WTC11 (cell line): ENCODE data around the gene NTN5. TPM values are rescaled to one million over a fixed set of nuclear protein-coding genes. Genes with fewer than 3 reads are reported as not detected.

Experiments
- ATAC-seq: fragments of 200-7000 bp; cut with Tn5 transposase; 2 replicates; pipeline ENCODE4 v1.10.0; 2021; ENCODE audit warnings: mild to moderate bottlenecking, moderate library complexity
- CTCF ChIA-PET: fragments of 300-600 bp; sonication (Branson Sonifier 250); formaldehyde crosslinking; loops from one replicate; lab custom pipeline; 2021; ENCODE audit warnings: antibody characterized with exemption; lab: Charles Lee
- POLR2A ChIA-PET: fragments of 350-600 bp; sonication (Branson Sonifier 250); formaldehyde crosslinking; loops from one replicate; lab custom pipeline; 2021; ENCODE audit warnings: antibody characterized with exemption; lab: Charles Lee
- DNase-seq: peaks from one replicate; pipeline ENCODE4 v3.0.0; 2021; ENCODE audit warnings: low spot score
- H3K27ac Mint-ChIP-seq: 2 replicates; pipeline ENCODE4 v1.8.0; 2021; ENCODE audit warnings: mixed read lengths
- H3K27me3 Mint-ChIP-seq: 2 replicates; pipeline ENCODE4 v1.8.0; 2021; ENCODE audit warnings: low read depth, mild to moderate bottlenecking, moderate library complexity, mixed read lengths
- H3K36me3 Mint-ChIP-seq: 2 replicates; pipeline ENCODE4 v1.8.0; 2021; ENCODE audit warnings: mixed read lengths
- H3K4me1 Mint-ChIP-seq: 2 replicates; pipeline ENCODE4 v1.8.0; 2022; ENCODE audit warnings: mixed read lengths
- H3K4me3 Mint-ChIP-seq: 2 replicates; pipeline ENCODE4 v1.8.0; 2021; ENCODE audit warnings: mild to moderate bottlenecking, moderate library complexity, mixed read lengths
- H3K9me3 Mint-ChIP-seq: 2 replicates; pipeline ENCODE4 v1.8.0; 2021; ENCODE audit warnings: mixed read lengths
- AFF4 ChIP-seq: sonication (generic); formaldehyde crosslinking; IDR thresholded peaks from 2 replicates; pipeline ENCODE4 v1.8.1; 2023; ENCODE audit warnings: mild to moderate bottlenecking, missing genetic modification reagents, borderline replicate concordance
- ATF2 ChIP-seq: sonication (generic); formaldehyde crosslinking; IDR thresholded peaks from 2 replicates; pipeline ENCODE4 v1.8.1; 2022; ENCODE audit warnings: low read depth, missing genetic modification reagents, borderline replicate concordance
- ATF3 ChIP-seq: sonication (generic); formaldehyde crosslinking; conservative IDR thresholded peaks from 2 replicates; pipeline ENCODE4 v1.8.1; 2022; ENCODE audit warnings: mild to moderate bottlenecking, missing genetic modification reagents
- FOXK1 ChIP-seq: sonication (generic); formaldehyde crosslinking; IDR thresholded peaks from 2 replicates; pipeline ENCODE4 v1.8.0; 2022; ENCODE audit warnings: mild to moderate bottlenecking, moderate library complexity, missing genetic modification reagents
- GABPB1 ChIP-seq: sonication (generic); formaldehyde crosslinking; IDR thresholded peaks from 2 replicates; pipeline ENCODE4 v1.8.1; 2023; ENCODE audit warnings: mild to moderate bottlenecking, missing genetic modification reagents
- HMGXB4 ChIP-seq: sonication (generic); formaldehyde crosslinking; IDR thresholded peaks from 2 replicates; pipeline ENCODE4 v1.8.1; 2023; ENCODE audit warnings: mild to moderate bottlenecking, moderate library complexity, missing genetic modification reagents
- IRF2 ChIP-seq: sonication (generic); formaldehyde crosslinking; IDR thresholded peaks from 2 replicates; pipeline ENCODE4 v1.8.0; 2022; ENCODE audit warnings: low read depth, missing genetic modification reagents, borderline replicate concordance
- NFE2L1 ChIP-seq: sonication (generic); formaldehyde crosslinking; IDR thresholded peaks from 2 replicates; pipeline ENCODE4 v1.8.1; 2023; ENCODE audit warnings: missing genetic modification reagents
- NFYB ChIP-seq: sonication (generic); formaldehyde crosslinking; conservative IDR thresholded peaks from 2 replicates; pipeline ENCODE4 v1.8.0; 2022; ENCODE audit warnings: low read depth, missing genetic modification reagents
- NR1H2 ChIP-seq: sonication (generic); formaldehyde crosslinking; IDR thresholded peaks from 2 replicates; pipeline ENCODE4 v1.9.0; 2021; ENCODE audit warnings: mild to moderate bottlenecking, moderate library complexity, missing genetic modification reagents
- NR3C1 ChIP-seq: sonication (generic); formaldehyde crosslinking; conservative IDR thresholded peaks from 2 replicates; pipeline ENCODE4 v1.8.1; 2023; ENCODE audit warnings: low read depth, mild to moderate bottlenecking, missing genetic modification reagents
- OVOL2 ChIP-seq: fragments of 250-450 bp; sonication (Bioruptor Pico); IDR thresholded peaks from 2 replicates; pipeline ENCODE4 v1.9.0; 2021; ENCODE audit warnings: mild to moderate bottlenecking, borderline replicate concordance
- PRRX2 ChIP-seq: fragments of 250-450 bp; sonication (Bioruptor Pico); IDR thresholded peaks from 2 replicates; pipeline ENCODE4 v1.8.0; 2021; ENCODE audit warnings: mild to moderate bottlenecking
- SOX15 ChIP-seq: fragments of 250-450 bp; sonication (Bioruptor Pico); IDR thresholded peaks from 2 replicates; pipeline ENCODE4 v1.9.0; 2021; ENCODE audit warnings: mild to moderate bottlenecking
- TEAD4 ChIP-seq: sonication (generic); formaldehyde crosslinking; IDR thresholded peaks from 2 replicates; pipeline ENCODE4 v1.8.0; 2022; ENCODE audit warnings: mild to moderate bottlenecking, missing genetic modification reagents
- TP53 ChIP-seq: sonication (generic); formaldehyde crosslinking; IDR thresholded peaks from 2 replicates; pipeline ENCODE4 v1.8.1; 2023; ENCODE audit warnings: mild to moderate bottlenecking, missing genetic modification reagents
- ZNF121 ChIP-seq: sonication (generic); formaldehyde crosslinking; IDR thresholded peaks from 2 replicates; pipeline ENCODE4 v1.8.0; 2023; ENCODE audit warnings: missing genetic modification reagents
- ZNF219 ChIP-seq: sonication (generic); formaldehyde crosslinking; IDR thresholded peaks from 2 replicates; pipeline ENCODE4 v1.8.0; 2023; ENCODE audit warnings: missing genetic modification reagents, mild to moderate bottlenecking, borderline replicate concordance
- ZNF281 ChIP-seq: sonication (generic); formaldehyde crosslinking; IDR thresholded peaks from 2 replicates; pipeline ENCODE4 v1.8.0; 2023; ENCODE audit warnings: mild to moderate bottlenecking, missing genetic modification reagents
- ZNF396 ChIP-seq: fragments of 250-450 bp; sonication (Bioruptor Pico); IDR thresholded peaks from 2 replicates; pipeline ENCODE4 v1.8.0; 2021; ENCODE audit warnings: mild to moderate bottlenecking, moderate library complexity, borderline replicate concordance
- total RNA-seq: library from RNA; stranded (reverse); gene quantifications from 3 replicates; pipeline ENCODE4 v1.2.3, GENCODE V29; 2021

Gene NTN5
- total RNA-seq, 1 experiment from 2014 or later: 0.28 TPM

- TF ChIP-seq ZNF281 (peak; percentile 60; the same call in 1 of the 2 replicates), AFF4 (0 out of 2 replicates have a peak, but pooled peaks have one; percentile 41), ZNF219 (peak; percentile 46; the same call in 1 of the 2 replicates), FOXK1 (CRISPR knock-in tag) (peak; percentile 92)
Measured at GRCh38 chr19:48637449-48637947, 35.3 kb downstream of the NTN5 start (continued).

GRCh38 chr19:48636859-48637448 lies 35.9 kb downstream of the NTN5 start, which contains the start of gene DBP:
TSS of gene DBP (minus strand) at chr19:48637379. CDS start at chr19:48636994, 385 bp downstream.
- Mint-ChIP-seq H3K36me3 (peaks cover 9% of the 10 kb centered on the region; the same call in 1 of the 2 replicates), H3K27ac (peak within 1 kb of the TSS; percentile 98), H3K4me1 (peaks cover 41% of the 10 kb centered on the region), H3K27me3 (peaks cover 15% of the 10 kb centered on the region), H3K4me3 (peak within 1 kb of the TSS; percentile 81), H3K9me3 (no peaks in the 10 kb centered on the region)
- ChIA-PET CTCF (interaction anchor here (1.5 to 1.6 kb wide), 2 partner anchors 9 to 176 kb away, joined by 4 to 5 read pairs; partner anchors contain the start of gene CA11), POLR2A (interaction anchor here (1.2 kb wide), 1 partner anchor 102 kb away, joined by 3 read pairs; no protein-coding TSS in a partner anchor)
- peak; percentile 2; the same call in 1 of the 2 replicates for ATAC-seq
- peak; percentile 50 for DNase-seq
- no peak for TF ChIP-seq NFE2L1 (CRISPR knock-in tag)
- TF ChIP-seq IRF2 (CRISPR knock-in tag): 0 out of 2 replicates have a peak, but pooled peaks have one; percentile 27
- no peak for TF ChIP-seq NR1H2 (CRISPR knock-in tag)
- no peak for TF ChIP-seq ATF3 (CRISPR knock-in tag)
- no peak for TF ChIP-seq TP53 (CRISPR knock-in tag)
- TF ChIP-seq ZNF281: no peak
- no peak for TF ChIP-seq NR3C1
- TF ChIP-seq ZNF121 (CRISPR knock-in tag): no peak
- no peak for TF ChIP-seq ATF2
- TF ChIP-seq OVOL2 (CRISPR knock-in tag): no peak
- TF ChIP-seq PRRX2 (CRISPR knock-in tag): no peak
- TF ChIP-seq TEAD4 (CRISPR knock-in tag): no peak
- 0 out of 2 replicates have a peak, but pooled peaks have one; percentile 9 for TF ChIP-seq HMGXB4 (CRISPR knock-in tag)
- TF ChIP-seq ZNF396 (CRISPR knock-in tag): no peak
- TF ChIP-seq GABPB1 (CRISPR knock-in tag): no peak
- no peak for TF ChIP-seq NFYB (CRISPR knock-in tag)
- TF ChIP-seq SOX15 (CRISPR knock-in tag): no peak
